ENCODE measurements around the gene HMCN2.

DNA sequence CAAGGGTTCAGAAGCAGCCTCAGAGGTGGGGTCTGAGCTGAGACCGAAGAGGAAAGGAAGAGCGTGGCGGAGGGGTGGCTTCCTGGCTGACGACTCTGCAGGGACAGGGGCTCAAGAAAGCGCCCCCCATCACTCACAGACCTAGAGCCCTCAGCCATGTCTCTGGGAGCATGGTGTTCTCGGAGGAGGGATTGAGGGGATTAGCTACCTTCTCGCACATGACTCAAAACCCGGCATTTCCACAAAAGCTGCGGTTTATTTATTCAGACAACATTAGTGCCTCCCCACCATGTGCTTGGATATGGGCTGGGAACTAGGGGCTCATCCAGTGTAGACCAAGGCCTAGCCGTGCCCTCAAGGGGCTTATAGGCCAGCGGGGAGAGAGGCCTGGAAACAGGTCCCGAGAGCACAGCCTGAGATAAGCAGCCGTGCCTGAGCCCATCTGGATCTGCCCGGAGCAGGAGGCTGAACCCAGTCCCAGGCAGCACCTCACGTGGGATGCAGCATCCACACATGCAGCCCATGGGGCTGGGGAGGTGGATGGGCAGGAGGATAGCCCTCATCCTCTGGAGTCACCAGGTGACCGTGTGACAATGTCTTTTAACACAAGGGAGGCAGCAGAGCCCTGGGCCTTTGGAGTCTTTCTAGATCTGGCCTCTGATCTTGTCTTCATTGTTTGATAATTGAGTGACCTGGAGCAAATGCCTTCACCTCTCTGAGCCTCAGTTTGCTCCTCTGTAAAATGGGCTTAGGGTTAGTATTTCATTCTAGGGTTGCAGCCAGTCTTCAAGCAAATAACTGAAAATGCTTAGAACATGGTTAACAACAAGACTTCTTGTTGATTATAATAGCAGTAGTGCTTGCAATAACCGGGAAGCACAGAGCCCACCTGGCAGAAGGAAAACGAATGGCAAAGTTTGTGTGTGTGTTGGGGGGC lies 878 bp upstream of the HMCN2 start:
- no peak for TF ChIP-seq CHD2 (IDR thresholded peaks at IDR 0.05; ENCODE audit: low read length, partially characterized antibody)
- TF ChIP-seq CTCF (IDR thresholded peaks at IDR 0.05): no peak
- TF ChIP-seq RCOR1 (IDR thresholded peaks at IDR 0.05; ENCODE audit: low read length): no peak
- TF ChIP-seq, protein P1, sequence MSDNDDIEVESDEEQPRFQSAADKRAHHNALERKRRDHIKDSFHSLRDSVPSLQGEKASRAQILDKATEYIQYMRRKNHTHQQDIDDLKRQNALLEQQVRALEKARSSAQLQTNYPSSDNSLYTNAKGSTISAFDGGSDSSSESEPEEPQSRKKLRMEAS (IDR thresholded peaks at IDR 0.05; ENCODE audit: low read depth): no peak
- TF ChIP-seq EZH2phosphoT487 (IDR thresholded peaks at IDR 0.05; ENCODE audit: borderline replicate concordance, low read depth): no peak
- TF ChIP-seq, protein P2, sequence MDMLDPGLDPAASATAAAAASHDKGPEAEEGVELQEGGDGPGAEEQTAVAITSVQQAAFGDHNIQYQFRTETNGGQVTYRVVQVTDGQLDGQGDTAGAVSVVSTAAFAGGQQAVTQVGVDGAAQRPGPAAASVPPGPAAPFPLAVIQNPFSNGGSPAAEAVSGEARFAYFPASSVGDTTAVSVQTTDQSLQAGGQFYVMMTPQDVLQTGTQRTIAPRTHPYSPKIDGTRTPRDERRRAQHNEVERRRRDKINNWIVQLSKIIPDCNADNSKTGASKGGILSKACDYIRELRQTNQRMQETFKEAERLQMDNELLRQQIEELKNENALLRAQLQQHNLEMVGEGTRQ (IDR thresholded peaks at IDR 0.05; ENCODE audit: borderline replicate concordance, low read depth, low read length): no peak
- TF ChIP-seq POLR2AphosphoS5 (IDR thresholded peaks at IDR 0.05; ENCODE audit: low read depth, low read length): no peak
- TF ChIP-seq ELF1 (IDR thresholded peaks at IDR 0.05): no peak
- no peak for TF ChIP-seq PBX3 (IDR thresholded peaks at IDR 0.05)
- TF ChIP-seq RFX5 (IDR thresholded peaks at IDR 0.05; ENCODE audit: low read length): no peak
- TF ChIP-seq REST (IDR thresholded peaks at IDR 0.05; ENCODE audit: low read depth, low read length): no peak
- no peak for TF ChIP-seq MEF2A (IDR thresholded peaks at IDR 0.05; ENCODE audit: borderline replicate concordance, low read depth)
- no peak for TF ChIP-seq YY1 (IDR thresholded peaks at IDR 0.05; ENCODE audit: low read depth)
